Skin of body (tissue), 2 donors: ENCODE results near the gene CDH22. TPM values are rescaled to one million over a fixed set of nuclear protein-coding genes. Genes with fewer than 3 reads are reported as not detected.

Experiments used
- DNase-seq: peaks from one replicate; lab custom pipeline; 2025; lab: John Stamatoyannopoulos, UW
- total RNA-seq: library from RNA; depleted of rRNA; stranded (reverse); fragments of >200 nt; gene quantifications from one replicate; pipeline ENCODE4 v1.2.3, GENCODE V29; 2014

CDH22 gene
- total RNA-seq, 1 donor from 2014 or later: 0.89 TPM

DNA sequence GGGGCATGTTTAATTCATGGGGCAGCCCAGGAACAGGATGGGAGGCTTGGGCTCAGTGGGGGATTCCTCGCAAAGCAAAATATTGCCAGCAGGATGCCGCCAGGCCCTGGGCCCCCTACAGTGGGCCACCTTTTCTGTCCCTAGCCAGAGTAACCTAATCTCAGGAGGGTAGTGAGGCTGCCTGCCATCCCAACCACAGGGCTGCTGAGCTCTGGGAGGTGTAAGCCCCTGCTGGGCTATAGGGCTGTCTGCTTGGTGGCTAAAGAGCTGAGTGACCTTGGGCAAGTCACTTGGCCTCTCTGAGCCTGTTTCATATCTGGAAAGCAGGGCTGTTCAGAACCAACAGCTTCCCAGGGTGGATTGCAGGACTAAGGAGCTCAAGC is 35.7 kb upstream of the CDH22 start:
- no peak for DNase-seq

DNA sequence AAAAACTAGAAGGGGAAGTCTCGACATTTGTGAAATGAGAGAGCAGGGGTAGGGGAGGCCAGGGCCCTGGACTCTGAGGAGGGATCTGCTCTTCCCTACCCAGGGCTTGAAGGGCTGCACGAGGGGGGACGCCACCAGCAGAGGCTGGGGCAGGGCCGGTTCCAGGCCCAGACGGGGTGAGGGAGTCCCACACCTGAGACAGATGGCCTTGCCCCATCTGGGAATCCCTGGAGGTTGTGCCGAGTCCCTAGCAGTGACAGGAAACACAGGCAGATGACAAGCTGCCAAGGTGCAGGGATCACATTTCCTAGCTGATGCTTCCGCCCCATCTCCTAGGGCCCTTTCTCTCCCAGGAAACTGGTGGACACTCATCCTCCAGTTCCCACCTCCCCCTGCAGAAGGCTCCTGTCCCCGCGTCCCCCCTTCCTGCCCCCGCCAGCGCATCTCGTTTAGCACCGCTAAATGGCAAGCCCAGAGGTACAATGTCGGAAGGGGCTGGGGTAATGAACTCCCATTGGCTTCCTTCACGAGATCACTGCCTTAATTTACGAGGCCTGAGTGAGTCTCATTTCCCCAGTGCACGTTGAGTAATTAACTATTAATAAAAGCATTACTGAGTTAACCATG is 35.2 kb upstream of the CDH22 start:
- DNase-seq: no peak

GRCh38 chr20:46342451-46343347 is 34.4 kb upstream of the CDH22 start:
- DNase-seq: no peak

- DNase-seq: no peak
Measured at GRCh38 chr20:46342010-46342378, 33.7 kb upstream of the CDH22 start.

GRCh38 chr20:46341074-46342009 is 33.0 kb upstream of the CDH22 start:
- DNase-seq: no peak

- DNase-seq: no peak
Measured at GRCh38 chr20:46339037-46339436, 30.7 kb upstream of the CDH22 start.

DNA sequence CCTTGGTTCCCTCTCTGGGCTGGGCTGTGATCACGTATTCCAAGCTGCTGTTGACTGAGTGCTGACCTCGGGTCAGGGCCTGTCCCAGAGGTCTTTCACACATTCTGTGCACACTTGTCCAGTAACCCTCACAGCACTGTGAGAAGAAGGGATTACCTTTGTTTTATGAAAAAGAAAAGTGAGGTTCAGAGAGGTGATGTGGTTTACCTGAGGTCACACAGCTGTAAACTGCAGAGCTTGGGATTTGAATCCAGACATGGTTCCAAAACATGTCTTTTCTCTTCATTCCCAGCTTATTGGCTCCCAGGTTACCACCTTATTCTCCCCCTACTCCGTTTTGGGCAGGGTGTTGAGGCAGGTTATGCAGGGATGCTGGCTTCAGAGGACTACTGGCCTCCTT is 28.4 kb upstream of the CDH22 start:
- DNase-seq: no peak

DNA sequence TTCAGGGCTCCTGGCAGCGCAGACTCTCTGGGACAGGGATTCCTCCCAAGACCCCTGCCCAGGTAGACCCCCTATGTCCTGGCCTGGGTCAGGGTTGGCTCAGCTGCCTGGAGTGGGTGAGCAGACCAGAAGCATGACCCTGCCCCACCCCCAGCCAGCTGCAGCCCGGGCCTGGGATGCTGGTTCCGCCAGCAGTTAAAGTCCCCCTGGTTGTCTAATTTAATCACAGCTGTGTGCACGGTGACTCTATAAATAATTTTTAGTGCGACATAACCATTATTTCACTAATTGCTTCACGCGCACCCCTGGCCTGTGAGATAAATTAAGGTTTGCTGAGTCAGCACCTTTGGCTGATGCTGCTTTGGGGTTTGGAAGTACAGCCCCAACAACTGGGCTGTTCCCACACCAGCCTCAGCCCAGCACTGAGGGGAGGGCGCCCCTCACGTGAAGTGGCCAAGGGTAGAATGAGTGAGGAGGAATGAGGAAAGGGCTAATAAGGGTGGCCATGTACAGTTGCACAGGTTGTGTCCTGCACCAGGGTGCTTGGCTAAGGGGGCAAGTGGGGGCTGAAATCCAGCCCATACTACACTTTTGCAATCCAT is 26.1 kb upstream of the CDH22 start:
- DNase-seq: no peak

- no peak for DNase-seq
Measured at GRCh38 chr20:46333161-46333991, 25.1 kb upstream of the CDH22 start.

- DNase-seq: no peak
Measured at GRCh38 chr20:46332373-46333160, 24.3 kb upstream of the CDH22 start.

DNA sequence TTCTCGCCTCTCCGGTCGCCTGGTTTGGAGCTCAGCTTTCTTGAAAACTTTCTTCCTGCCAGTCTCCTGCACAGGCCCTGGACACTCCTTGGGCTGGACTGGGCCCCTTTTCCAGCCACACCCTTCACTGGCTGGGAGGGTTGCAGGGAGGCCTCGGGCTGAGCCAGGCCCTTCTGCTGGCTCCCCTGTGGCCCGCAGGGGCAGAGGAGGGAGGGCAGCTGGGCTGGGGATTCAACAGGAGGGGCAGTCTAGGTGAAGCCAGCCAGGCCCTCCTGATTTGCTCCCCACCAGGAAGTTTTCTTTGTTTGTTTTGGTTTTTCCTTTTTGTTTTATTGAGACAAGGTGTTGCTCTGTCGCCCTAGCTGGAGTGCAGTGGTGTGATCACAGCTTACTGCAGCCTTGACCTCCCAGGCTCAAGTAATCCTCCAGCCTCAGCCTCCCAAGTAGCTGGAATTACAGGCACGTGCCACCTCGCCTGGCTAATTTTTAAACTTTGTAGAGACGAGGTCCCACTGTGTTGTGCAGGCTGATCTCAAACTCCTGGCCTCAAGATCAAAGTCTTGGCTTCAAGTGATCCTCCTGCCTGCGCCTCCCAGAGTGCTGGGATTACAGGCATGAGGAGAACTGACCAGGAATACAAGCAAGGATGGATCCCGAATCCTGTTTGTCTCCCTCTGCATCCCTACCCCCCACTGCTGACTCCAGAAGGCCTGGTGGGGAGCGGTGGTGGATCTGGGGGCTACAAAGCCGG is 23.5 kb upstream of the CDH22 start:
- no peak for DNase-seq

GRCh38 chr20:46330831-46331371 is 22.6 kb upstream of the CDH22 start:
- DNase-seq: no peak

DNA sequence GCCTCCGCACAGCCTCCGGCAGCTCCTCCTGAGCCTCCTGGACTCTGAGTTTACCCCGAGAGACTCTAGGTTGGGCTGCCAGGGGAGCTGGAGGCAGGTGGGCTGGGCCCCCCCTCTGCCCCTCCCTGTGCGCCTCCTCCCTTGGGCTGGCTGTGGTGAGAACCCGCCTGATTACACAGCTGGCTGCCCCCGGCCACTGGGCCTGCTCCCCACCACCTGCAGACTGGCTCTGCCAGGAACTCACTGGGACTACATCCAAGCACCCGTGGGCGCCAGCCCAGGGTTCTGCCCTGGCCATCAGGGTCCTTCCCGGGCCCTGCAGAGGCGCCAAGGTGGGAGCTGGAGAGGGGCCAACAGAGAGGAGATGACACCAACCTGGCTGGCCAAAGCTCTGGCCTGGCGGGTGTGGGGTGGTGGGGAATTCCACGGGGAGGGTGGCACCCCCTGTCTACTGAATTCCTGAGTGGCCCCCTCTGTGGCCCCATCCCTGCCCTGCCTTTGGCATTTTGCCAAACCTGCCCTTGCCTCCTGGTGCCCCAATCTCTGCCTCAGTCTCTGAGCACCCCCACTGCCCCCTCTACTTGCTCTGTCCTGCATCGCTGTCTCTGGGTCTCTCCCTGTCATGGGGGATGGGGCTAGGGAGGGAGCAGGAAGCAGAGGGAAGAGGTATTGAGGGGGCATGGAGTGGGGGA is 21.9 kb upstream of the CDH22 start:
- no peak for DNase-seq

DNA sequence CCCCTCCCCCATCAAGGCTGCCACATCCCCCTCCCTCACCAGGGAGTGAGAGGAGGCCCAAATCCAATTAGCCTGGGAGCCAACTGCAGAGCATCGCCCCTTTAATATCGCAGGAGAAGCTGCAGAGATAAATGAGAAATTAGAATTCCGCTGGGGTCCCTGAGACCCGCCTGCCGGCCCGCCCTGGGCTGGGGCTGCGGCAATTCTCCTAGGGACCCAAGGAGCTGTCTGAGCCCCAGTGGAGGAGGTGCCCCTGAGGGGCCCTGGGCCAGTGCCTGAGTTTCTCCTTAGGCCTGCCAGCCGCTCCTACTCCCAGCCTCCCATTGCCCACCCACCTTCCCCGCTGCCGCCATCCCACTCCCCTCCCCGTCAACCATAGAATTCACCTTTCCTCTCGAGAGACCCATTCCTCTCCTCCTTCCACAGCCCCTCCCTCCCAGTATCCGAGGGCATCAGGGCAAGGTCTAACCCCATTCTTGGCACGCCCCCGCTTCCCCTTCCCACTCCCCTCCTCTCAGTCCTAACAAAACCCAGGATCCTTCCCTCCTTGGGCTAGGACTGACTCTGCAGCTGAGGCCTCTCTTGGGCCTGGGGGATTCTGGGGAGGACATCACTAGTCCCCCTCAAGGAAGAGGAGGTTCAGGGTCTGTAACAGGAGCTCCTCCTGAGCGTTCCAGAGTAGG is 20.0 kb upstream of the CDH22 start:
- no peak for DNase-seq

- DNase-seq: no peak
Measured at GRCh38 chr20:46327557-46327956, 19.3 kb upstream of the CDH22 start.

DNA sequence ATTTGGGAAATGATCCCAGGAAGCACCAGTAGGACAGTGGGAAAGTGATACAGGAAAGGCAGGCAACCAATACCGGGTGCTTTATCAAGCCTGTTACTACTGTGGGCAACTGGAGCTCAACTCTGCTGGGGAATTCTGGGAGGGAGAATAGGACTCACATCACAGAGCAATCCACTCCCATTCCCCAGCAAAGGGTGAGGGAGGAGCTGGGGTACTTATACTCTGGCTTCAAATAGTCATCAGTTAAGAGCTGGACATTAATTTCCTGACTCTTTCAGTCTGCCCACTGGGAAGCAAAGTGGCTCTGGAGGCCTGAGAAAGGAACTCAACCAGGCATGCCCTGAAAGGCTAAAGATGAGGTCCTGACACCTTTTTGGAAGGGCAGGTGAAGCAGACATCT is 17.5 kb upstream of the CDH22 start:
- no peak for DNase-seq

DNA sequence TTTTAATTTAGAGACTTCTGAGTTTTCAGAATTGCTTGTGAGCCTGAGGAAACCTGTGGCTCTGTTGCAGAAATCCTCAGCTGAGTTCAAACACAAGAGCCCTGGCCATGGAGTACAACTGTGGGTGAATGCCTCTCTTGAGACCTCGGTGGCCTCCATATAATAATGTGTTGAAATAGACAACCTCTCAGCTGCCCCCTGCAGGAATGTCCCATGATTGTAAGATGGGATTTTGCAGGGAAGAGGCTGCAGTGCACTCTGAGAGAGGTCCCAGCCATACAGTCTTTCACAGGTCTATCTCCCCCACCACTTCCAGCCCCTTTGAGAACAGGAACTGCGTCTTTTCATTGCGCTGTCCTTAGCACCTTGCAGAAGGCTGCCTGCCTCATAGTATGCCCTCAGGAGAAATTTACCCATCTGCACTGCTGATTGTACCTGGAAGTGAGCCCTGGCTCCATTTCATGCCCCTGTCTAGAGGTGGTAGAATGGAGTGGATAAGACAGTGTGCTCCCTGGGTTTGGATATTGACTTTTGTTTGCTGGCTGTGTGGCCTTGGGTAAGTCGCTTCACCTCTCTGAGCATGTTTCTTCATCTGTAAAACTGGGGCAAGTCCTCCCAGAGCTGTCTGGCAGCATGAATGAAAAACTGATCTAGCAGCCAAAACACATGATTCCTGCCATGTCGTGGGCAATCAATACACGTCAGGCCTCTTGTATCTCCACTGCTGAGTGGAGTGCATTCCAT is 16.8 kb upstream of the CDH22 start:
- no peak for DNase-seq
